ENCODE data around the gene SNAPC2.

SNAPC2 gene, protein sequence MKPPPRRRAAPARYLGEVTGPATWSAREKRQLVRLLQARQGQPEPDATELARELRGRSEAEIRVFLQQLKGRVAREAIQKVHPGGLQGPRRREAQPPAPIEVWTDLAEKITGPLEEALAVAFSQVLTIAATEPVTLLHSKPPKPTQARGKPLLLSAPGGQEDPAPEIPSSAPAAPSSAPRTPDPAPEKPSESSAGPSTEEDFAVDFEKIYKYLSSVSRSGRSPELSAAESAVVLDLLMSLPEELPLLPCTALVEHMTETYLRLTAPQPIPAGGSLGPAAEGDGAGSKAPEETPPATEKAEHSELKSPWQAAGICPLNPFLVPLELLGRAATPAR

GRCh38 chr19:7919610-7920518 is at the start of gene SNAPC2:
SNAPC2 (plus strand) TSS chr19:7920338; CDS start chr19:7920367, 29 bp downstream.
- DNase-seq = peak; percentile 97

DNA sequence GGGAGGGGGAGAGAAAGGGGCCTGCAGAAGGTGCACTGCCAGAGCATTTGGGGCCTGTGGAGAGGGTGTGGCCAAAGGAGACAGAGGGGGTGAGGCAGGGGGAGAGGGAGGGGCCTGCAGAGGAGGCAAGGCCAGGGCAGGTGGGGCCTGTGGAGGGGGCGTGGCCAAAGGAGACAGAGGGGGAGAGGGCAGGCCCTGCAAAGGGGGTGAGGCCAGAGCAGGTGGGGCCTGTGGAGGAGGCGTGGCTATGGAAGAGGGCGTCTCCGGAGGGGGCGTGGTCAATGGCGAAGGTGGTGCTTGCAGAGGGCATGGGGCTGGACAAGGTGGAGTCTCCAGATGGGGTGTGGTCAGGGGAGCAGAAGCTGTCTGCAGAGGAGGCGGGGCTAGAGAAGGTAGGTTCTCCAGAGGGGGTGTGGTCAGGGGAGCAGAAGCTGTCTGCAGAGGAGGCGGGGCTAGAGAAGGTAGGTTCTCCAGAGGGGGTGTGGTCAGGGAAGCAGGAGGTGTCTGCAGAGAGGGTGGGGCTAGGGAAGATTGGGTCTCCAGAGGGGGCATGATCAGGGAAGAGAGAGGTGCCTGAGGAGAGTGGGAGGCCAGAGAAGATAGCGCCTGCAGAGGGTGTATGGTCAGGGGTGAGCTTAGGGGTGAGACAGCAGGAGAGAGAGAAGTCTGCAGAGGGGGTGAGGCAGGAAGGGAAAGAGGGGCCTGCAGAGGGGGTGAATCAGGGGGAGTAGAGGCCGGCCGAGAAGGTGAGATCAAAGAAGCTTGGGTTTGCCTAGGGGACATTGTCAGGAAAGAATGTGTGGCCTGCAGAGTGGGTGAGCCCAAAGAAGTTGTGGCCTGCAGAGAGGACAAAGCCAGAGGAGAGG is 49.3 kb upstream of the SNAPC2 start:
- DNase-seq = peak; percentile 93

DNA sequence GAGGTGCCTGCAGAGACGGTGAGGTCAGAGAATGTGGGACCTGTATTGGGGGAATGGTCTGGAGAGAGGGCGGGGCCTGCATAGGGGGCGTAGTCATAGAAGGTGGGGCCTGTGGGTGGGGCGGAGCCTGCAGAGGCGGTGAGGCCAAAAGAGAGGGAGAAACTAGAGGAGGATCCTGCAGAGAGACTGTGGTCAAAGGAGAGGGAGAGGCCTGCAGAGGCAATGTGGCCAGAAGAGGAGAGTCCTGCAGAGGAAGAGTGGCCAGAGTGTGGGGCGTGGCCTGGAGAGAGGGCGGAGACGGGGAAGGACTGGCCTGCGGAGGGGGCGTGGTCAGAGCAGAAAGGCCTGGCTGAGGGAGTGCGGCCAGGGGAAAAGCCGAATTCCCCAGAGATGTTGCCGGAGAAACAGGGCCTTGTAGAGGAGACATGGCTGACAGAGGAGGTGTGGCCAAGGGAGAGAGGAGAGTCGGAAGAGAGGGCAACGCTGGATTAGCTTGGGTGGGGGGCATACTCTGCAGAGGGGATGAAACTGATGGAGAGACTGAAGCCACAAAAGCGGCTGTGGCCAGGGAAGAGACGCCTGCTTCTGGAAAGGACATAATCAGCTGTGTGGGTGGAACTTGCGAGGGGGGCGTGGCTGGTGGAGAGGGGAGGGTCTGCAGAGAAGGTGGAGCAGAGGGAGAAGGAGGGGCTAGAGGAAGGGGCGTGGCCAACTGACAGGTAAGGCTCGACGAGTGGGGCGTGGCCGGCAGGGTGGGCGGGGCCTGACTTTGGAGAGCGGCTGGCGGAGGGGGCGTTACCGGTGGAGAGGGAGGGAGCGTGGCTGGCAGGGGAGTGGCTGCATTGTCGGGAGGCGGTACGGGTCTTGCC is 48.5 kb upstream of the SNAPC2 start:
- peak; percentile 95 for DNase-seq

DNA sequence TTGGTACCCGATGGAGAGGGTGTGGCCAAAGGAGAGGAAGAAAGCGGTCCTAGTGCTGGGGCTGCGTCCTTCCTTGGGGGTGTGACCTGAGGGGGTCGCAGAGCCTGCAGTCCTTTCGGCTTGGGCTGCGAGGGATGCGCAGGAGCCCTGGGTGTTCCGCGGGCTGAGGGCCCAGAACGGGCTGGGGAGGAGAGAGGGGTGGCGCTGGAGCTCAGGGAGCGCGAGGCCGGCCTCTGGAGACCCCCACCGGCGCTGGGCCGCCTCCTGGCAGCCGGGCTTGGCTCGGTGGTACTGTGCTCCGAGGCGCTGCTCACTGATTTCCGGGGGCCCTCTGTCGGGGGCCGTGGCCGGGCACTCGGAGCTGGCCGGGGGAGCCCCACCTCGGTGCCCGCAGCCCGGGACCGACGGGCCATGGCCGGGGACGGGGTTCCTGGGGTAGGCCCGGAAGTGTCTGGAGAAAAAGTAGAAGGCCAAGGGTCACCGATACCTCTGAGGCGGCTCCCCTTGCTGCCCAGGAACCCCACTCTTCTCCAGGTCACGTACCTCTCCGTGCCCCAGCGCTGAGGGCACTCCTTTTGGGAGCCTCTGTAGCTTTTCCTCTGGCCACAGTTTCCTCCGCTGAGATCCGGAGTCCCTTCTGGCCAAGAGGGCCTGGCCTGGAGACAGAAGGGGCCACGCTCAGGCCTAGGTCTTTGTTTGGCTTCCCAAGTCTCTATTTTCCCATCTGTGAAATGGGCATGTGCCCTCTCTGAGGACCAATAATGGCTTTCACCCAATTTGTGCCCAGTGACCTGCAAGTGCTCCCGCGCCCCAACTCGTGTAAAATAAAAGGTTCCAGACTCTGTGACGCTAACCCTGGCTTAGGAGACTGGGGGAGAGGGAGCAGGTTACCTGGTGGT is 47.6 kb upstream of the SNAPC2 start:
- DNase-seq = no peak

- no peak for DNase-seq
These were observed 46.6 kb upstream of the SNAPC2 start for GRCh38 chr19:7873304-7874075.

DNA sequence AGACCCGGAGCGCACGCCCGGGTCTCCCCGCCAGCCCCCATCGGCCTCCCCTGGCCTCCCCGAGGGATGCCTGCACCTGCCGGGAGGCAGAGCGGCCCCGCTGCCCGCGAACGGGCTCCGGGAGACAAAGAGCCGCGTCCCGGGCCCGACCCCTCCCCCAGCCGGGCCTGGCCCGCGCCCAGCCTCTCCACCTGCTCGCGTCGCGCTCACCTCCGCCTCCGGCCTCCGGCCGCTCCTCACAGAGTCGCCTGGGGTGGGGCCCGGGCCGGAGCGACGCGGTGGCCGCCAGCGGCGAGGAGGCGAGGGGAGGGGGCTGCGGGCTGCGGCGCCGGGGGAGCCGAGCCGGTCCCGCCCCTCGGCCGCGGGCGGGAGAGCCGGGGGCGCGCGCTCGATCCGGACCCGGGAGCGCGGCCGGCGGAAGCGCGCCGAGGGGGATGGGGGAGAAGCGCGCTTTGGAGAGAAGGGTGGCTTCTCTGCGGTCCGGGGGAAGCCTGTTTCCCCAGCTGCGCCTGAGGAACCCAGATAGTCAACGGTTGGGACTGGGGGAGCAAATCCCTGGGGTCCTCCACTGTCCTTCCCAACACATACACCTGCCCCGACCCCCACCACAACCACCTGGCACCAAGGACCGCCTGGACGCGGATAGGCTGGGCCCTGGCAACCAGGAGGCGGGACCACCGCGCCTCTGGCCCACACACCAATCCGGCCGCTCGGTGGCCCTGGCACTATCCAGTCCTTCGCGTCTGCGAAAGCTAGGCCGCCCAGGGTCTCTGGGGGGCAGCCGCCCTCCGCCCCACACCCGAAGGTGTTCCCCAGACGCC is 45.9 kb upstream of the SNAPC2 start, which contains the start of gene PRR36:
Gene PRR36 (minus strand): TSS at position 315 of the 821 bp plus-strand sequence. CDS start 701 bp downstream, outside the sequence.
- peak; percentile 47 for DNase-seq

DNA sequence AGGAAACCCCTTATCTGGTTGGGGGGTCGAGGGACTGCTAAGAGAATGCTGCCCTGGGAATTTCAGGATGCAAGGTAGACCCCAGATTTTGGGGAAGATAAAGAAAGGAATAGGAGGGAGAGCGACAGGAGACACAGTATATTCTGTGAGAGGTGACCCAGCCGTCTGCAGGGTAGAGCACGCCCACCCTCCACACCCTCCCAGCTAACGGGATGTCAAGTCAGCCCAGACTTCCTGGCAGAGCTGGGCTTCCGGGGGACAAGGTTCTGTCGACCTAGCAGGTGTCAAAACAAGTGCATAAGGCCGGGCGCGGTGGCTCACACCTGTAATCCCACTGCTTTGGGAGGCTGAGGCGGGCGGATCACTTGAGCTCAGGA is 45.3 kb upstream of the SNAPC2 start:
- DNase-seq = no peak

- DNase-seq = no peak
These were observed 42.8 kb upstream of the SNAPC2 start for GRCh38 chr19:7877249-7877836.

DNA sequence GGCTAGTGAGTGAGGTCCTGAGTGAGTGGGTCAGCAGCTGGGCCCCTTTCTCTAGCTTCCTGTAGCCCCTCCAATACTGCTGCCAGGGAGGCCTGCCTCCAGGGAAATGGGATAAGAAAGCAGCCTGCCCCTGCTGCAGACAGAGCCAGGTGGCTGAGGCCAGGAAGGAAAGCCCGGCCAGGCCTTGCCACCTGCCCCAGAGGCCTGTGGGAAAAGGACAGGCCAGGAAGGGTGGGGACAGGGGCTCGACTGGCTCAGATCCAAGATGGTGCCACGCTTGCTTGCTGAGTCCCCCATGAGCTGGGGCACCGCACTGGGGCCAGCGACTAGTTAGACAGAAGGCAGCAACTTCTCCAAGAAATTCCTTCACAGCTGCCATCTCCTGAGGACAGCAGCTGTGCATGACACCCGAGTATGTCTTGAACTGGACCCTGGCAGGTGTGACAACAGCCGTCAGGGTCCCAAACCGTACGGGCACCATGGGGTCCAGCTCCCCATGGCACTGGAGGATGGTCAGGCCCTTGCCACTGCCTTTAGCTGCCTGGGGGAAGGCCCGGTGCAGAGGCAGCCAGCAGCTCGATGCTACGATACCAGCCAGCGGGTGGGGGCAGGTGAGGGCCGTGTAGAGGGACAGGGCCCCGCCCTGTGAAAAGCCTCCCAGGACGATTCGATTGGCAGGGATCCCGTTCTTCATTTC is 40.9 kb upstream of the SNAPC2 start:
- no peak for DNase-seq

DNA sequence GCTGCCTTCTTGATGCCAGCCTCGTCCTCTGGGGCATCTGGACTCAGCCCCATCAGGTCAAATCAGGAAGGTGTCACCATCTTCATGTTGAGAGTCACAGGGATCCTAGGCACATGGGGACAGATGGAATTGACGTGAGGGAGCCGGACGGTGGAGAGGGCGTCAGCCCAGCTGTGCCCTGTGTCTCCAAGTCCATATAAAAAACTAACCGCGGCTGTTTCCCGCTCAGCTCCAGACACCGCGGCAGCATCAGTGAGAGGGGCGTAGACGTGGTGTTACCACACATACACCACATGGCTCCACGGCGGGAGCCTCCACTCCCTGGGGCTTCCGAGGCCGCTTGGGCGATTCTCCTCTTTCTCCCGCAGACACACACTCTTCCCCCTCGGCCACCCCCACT is 40.3 kb upstream of the SNAPC2 start:
- no peak for DNase-seq

GRCh38 chr19:7881910-7882309 is 38.2 kb upstream of the SNAPC2 start:
- DNase-seq = no peak

DNA sequence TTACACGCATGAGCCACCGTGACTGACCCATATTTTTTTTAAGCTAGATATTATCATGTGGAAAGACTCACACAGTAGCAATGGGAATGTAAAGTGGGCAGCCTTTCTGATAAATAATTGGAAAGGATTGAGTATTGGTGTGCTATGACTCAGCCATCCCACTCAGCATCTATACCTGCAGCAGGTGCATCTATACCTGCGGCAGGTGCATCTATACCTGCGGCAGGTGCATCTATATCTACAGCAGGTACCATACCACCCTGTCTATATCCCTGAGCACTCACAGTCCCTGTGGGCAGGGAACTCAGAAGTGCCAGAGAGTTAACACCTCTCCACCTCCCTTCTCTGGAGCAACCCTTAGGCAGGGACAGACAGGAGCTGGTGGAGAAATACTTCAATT is 37.0 kb upstream of the SNAPC2 start:
- no peak for DNase-seq

DNA sequence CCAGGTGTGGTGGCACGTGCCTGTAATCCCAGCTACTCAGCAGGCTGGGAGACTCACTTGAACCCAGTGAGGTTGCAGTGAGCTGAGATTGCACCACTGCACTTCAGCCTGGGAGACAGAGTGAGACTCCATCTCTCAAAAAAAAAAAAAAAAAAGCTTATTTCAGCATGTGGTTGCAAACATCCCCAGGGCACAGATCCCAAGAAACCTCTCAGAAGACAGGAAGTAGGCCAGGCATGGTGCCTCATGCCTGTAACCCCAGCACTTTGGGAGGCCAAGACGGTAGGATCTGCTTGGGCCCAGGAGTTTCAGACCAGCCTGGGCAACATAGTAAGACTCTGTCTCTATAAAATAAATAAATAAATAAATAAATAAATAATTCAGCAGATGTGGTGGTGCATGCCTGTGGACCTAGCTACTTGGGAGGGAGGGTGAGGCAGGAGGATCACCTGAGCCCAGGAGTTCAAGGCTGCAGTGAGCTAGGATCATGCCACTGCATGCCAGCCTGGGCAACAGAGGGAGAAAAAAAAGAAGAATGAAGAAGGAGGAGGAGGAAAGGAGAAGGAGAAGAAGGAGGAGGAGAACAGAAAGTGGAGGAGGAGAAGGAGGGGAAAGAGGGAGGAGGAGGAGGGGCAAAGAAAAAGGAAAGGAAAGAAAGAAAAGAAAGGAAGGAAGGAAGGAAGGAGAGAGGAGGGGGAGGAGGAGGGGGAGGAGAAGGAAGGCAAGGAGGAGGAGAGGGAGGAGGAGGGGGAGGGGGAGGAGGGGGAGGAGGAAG is 36.2 kb upstream of the SNAPC2 start:
- no peak for DNase-seq

GRCh38 chr19:7885818-7886217 is 34.3 kb upstream of the SNAPC2 start:
- DNase-seq = no peak

- no peak for DNase-seq
These were observed 32.6 kb upstream of the SNAPC2 start for GRCh38 chr19:7887408-7888144.

GRCh38 chr19:7888145-7888825 is 31.9 kb upstream of the SNAPC2 start, which contains the start of gene LRRC8E:
LRRC8E (plus strand) TSS chr19:7888510; CDS start chr19:7895604, 7,094 bp downstream.
- DNase-seq = peak; percentile 74

All from hematopoietic multipotent progenitor cell treated with erythropoietin and hydrocortisone succinate and interleukin-3 and kit ligand, for 6 days (in vitro differentiated cells).